ENCODE data around the gene SLC28A1.

- no peak for TF ChIP-seq POLR2A (IDR thresholded peaks at IDR 0.05; ENCODE audit: extremely low read depth, insufficient read length)
- no peak for TF ChIP-seq CTCF (IDR thresholded peaks at IDR 0.05; ENCODE audit: low read depth, low read length)
These were observed 29.3 kb upstream of the SLC28A1 start for GRCh38 chr15:84855136-84855535.
